ENCODE measurements around the gene MYOG.
A peak's percentile ranks its signal among the peaks of the same experiment; 100 is the strongest.

MYOG gene

DNA sequence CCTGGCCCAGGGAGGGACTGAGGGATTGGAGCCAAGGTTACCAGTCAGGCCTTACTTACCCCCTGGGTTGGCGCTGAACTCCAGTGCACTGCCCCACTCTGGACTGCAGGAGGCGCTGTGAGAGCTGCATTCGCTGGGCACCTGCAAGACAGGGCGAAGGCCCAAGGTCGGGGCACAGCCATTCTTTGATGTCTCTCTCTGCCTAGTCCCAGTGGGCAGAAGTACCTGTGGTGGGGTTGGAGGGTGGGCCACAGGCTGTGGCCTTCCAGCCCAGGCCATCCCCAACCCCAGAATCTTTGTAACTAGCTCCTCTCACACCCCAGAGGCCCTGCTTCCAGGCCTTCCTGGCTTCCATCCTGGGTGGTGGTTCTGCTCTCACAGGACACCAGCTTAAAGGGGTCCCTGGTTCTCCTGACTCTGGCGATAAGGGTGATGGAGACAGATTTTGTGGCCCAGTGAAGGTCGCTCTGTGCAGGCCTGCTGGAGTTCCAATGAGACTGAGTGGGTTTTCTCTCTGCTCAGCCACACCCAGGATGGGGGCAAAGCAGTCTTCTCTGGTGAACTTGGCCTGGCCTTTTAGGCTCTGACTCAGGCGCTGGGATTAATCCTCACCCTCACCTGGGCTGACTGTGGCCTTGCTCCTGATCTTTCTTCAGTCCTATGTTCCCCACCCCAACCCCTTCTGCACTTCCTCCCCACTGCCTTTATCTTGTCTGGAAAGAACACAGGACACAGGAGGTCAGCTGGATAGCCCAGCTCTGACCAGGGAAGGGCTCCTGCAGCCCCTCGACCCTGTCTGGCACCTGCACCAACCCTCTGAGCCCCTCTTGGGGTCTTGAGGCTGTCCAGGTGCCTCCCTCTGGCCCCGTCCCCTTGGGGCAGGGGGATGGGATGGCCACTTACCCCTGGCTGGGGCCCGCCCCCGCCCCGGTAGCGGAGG, 954 bp downstream of the MYOG start:
- H3K4me3 ChIP-seq (ENCODE audit: low read depth in 1 of 2, low read length in 2 of 2) = no peak overlapping the region
- no peak overlapping the region for H3K27ac ChIP-seq (ENCODE audit: low read length)
- no peak overlapping the region for H3K9ac ChIP-seq (ENCODE audit: low read depth, low read length)
- H3K36me3 ChIP-seq (ENCODE audit: insufficient read depth, low read length) = no peaks in the 10 kb centered on the region
- H3K4me1 ChIP-seq (ENCODE audit: insufficient read depth, low read length) = no peaks in the 10 kb centered on the region
- H3K27me3 ChIP-seq (ENCODE audit: insufficient read depth, low read length, poor library complexity) = peaks cover 33% of the 10 kb centered on the region
- H3K4me2 ChIP-seq (ENCODE audit: insufficient read depth, low read length) = no peak overlapping the region
- 0 out of 2 replicates have a peak, but pooled peaks cover 3% of the 10 kb centered on the region for H4K20me1 ChIP-seq (ENCODE audit: insufficient read depth, low read length)
- no peaks in the 10 kb centered on the region for H3K79me2 ChIP-seq (ENCODE audit: insufficient read depth, low read length)
- no peak for TF ChIP-seq EZH2 (IDR thresholded peaks at IDR 0.05; ENCODE audit: borderline replicate concordance, low read depth, low read length, severe bottlenecking)
- TF ChIP-seq, protein P1, sequence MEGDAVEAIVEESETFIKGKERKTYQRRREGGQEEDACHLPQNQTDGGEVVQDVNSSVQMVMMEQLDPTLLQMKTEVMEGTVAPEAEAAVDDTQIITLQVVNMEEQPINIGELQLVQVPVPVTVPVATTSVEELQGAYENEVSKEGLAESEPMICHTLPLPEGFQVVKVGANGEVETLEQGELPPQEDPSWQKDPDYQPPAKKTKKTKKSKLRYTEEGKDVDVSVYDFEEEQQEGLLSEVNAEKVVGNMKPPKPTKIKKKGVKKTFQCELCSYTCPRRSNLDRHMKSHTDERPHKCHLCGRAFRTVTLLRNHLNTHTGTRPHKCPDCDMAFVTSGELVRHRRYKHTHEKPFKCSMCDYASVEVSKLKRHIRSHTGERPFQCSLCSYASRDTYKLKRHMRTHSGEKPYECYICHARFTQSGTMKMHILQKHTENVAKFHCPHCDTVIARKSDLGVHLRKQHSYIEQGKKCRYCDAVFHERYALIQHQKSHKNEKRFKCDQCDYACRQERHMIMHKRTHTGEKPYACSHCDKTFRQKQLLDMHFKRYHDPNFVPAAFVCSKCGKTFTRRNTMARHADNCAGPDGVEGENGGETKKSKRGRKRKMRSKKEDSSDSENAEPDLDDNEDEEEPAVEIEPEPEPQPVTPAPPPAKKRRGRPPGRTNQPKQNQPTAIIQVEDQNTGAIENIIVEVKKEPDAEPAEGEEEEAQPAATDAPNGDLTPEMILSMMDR (IDR thresholded peaks at IDR 0.05; ENCODE audit: borderline replicate concordance, extremely low read depth, low read length, poor library complexity, severe bottlenecking) = peak; percentile 66
- DNase-seq (peak; percentile 22), ATAC-seq (ENCODE audit: insufficient read depth, low read depth) (no peak; the same call in 2 of the 3 replicates)
- no peak overlapping the region for H2AFZ ChIP-seq (ENCODE audit: low read depth, low read length)
- H3K9me3 ChIP-seq (ENCODE audit: insufficient read depth, low read length, severe bottlenecking) = no peaks in the 10 kb centered on the region

DNA sequence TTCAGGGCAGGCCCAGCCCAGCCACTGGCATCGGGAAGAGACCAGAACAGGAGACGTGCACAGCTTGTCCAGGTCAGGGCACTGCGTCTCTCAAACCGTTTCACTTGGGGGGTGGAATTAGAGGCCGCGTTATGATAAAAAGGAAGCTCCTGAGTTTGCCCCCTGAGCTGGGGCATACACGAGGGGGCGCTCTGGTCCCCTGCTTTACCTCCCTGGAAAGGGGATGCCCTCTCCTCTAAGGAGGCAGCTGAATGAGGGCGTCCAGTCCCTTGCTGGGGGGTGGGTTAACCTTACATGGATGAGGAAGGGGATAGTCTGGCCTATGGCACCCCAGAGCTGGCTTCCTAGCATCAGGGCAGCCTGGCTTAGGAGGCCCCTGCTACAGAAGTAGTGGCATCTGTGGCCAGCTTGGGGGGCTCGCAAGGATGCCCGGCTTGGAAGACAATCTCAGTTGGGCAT, 2.3 kb downstream of the MYOG start:
- H3K79me2 ChIP-seq (ENCODE audit: insufficient read depth, low read length) = no peaks in the 10 kb centered on the region
- ATAC-seq (ENCODE audit: insufficient read depth, low read depth) (no peak), DNase-seq (no peak)
- no peak overlapping the region for H2AFZ ChIP-seq (ENCODE audit: low read depth, low read length)
- no peaks in the 10 kb centered on the region for H3K4me1 ChIP-seq (ENCODE audit: insufficient read depth, low read length)
- H4K20me1 ChIP-seq (ENCODE audit: insufficient read depth, low read length) = 0 out of 2 replicates have a peak, but pooled peaks cover 3% of the 10 kb centered on the region
- TF ChIP-seq EZH2 (IDR thresholded peaks at IDR 0.05; ENCODE audit: borderline replicate concordance, low read depth, low read length, severe bottlenecking) = no peak
- TF ChIP-seq, protein P1 (IDR thresholded peaks at IDR 0.05; ENCODE audit: borderline replicate concordance, extremely low read depth, low read length, poor library complexity, severe bottlenecking) = peak; percentile 8
- H3K27ac ChIP-seq (ENCODE audit: low read length) = no peak overlapping the region
- H3K36me3 ChIP-seq (ENCODE audit: insufficient read depth, low read length) = no peaks in the 10 kb centered on the region
- no peak overlapping the region for H3K4me3 ChIP-seq (ENCODE audit: low read depth in 1 of 2, low read length in 2 of 2)
- H3K4me2 ChIP-seq (ENCODE audit: insufficient read depth, low read length) = no peak overlapping the region
- no peak overlapping the region for H3K9ac ChIP-seq (ENCODE audit: low read depth, low read length)
- peaks cover 41% of the 10 kb centered on the region for H3K27me3 ChIP-seq (ENCODE audit: insufficient read depth, low read length, poor library complexity)
- no peaks in the 10 kb centered on the region for H3K9me3 ChIP-seq (ENCODE audit: insufficient read depth, low read length, severe bottlenecking)

DNA sequence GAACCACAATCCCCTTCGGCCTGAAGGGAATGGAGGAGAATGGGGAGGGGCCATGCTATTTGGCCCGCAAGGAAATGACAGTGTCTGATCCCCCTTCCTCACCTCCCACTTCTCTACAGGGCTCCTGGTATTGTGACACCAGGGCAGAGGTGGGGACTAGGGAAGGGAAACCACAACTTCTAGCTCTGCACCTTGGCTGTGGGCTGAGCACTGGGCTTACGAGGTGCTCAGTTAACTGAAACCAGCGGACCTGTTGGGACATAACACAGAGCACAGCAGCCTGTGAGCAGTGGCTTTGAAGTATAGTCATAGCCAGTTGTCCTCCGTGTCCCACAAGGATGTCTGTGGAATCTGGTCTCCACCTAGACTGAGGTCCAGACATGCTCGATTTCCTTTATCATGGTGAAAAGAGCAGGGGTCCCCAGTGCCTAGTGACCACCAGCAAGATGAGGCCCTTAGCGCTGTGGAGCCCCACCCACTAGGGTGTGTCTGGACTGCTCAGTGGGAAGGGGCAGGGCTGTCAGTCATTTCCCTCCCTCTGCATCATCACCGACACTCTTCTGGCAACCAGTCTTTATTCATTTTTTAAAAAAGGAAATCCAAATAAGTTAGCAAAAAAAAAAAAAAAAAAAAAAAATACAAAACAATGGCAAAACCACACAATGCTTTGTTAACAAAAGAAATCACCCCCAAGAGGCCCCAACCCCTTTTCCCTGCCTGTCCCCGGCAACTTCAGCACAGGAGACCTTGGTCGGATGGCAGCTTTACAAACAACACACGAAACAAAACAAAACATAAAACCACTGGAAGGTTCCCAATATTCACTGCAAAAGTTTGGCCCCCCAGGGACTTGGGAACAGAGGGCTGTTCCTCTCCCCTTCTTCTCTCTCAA, 3.0 kb downstream of the MYOG start:
- Histone ChIP-seq H3K27ac (ENCODE audit: low read length) (no peak overlapping the region), H3K9me3 (ENCODE audit: insufficient read depth, low read length, severe bottlenecking) (no peaks in the 10 kb centered on the region), H3K27me3 (ENCODE audit: insufficient read depth, low read length, poor library complexity) (peaks cover 41% of the 10 kb centered on the region), H4K20me1 (ENCODE audit: insufficient read depth, low read length) (0 out of 2 replicates have a peak, but pooled peaks cover 3% of the 10 kb centered on the region), H3K4me2 (ENCODE audit: insufficient read depth, low read length) (no peak overlapping the region), H3K79me2 (ENCODE audit: insufficient read depth, low read length) (no peaks in the 10 kb centered on the region), H3K4me3 (ENCODE audit: low read depth in 1 of 2, low read length in 2 of 2) (no peak overlapping the region), H3K4me1 (ENCODE audit: insufficient read depth, low read length) (no peaks in the 10 kb centered on the region), H3K36me3 (ENCODE audit: insufficient read depth, low read length) (no peaks in the 10 kb centered on the region), H3K9ac (ENCODE audit: low read depth, low read length) (no peak overlapping the region), H2AFZ (ENCODE audit: low read depth, low read length) (no peak overlapping the region)
- DNase-seq (no peak), ATAC-seq (ENCODE audit: insufficient read depth, low read depth) (no peak)
- TF ChIP-seq, protein P1 (IDR thresholded peaks at IDR 0.05; ENCODE audit: borderline replicate concordance, extremely low read depth, low read length, poor library complexity, severe bottlenecking) = no peak
- TF ChIP-seq EZH2 (IDR thresholded peaks at IDR 0.05; ENCODE audit: borderline replicate concordance, low read depth, low read length, severe bottlenecking) = no peak

All from DND-41 (cell line).